ENCODE data around the gene SYT2.

The SYT2 gene

DNA sequence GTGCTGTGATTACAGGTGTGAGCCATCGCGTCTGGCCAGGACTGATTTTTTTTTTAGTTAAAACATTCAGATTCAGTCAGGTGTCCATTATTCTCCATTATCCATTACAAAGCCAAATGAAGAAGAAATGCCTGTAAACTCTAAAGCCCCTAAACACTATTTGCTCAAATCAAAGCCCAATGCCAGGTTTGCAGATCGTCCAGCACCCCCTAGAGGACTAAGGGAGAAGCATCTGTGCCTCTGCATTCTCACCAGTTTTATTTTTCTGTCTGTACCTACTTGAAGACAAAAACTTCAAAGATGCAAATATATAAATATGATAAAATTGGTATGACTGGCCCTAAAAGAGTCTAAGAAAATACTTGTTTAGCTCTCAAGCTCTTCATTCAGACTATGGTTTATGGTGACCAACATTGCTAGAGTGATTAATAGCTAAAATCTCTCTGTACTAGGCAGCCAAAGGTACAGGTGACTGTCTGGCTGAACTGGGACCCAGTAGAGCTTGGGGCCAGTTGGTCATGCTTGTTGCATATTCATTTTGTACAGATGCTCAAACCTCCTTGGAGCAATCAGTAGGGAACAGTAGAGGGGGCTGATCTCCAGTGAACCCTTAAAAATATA is 138.4 kb downstream of the SYT2 start:
- H3K4me3 ChIP-seq (ENCODE audit: low read depth, low read length) = no peak overlapping the region
- TF ChIP-seq CTCF (IDR thresholded peaks at IDR 0.05; ENCODE audit: borderline replicate concordance, insufficient read depth, low read depth, low read length) = peak; percentile 79

GRCh38 chr1:202569393-202570322 is 140.6 kb downstream of the SYT2 start:
- TF ChIP-seq CTCF (IDR thresholded peaks at IDR 0.05; ENCODE audit: borderline replicate concordance, insufficient read depth, low read depth, low read length) = no peak

GRCh38 chr1:202568826-202569225 is 141.4 kb downstream of the SYT2 start:
- TF ChIP-seq CTCF (IDR thresholded peaks at IDR 0.05; ENCODE audit: borderline replicate concordance, insufficient read depth, low read depth, low read length) = no peak
- no peak overlapping the region for H3K4me3 ChIP-seq (ENCODE audit: low read depth, low read length)

More at GRCh38 chr1:202569393-202570322, 140.6 kb downstream of the SYT2 start:
- H3K4me3 ChIP-seq (ENCODE audit: low read depth, low read length) = no peak overlapping the region

DNA sequence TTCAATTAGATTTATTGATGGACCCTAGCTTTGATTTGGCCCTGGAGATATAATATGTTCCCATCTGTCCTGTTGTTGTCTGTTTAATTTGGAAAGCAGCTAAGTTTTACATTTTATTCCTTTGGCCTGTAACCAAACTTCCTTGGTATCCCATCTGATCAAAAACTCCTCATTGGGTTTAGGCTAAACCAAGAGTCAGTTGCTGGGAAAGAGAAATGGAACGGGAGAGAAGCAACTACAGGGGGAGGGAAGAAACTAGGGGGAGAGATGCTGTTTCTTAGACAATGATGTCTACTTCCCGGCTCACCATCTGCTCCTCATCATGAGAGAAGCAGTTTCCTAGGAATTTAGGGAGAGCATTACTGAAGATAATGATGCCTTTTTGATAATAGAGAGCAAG is 141.8 kb downstream of the SYT2 start:
- no peak overlapping the region for H3K4me3 ChIP-seq (ENCODE audit: low read depth, low read length)
- no peak for TF ChIP-seq CTCF (IDR thresholded peaks at IDR 0.05; ENCODE audit: borderline replicate concordance, insufficient read depth, low read depth, low read length)

- TF ChIP-seq CTCF (IDR thresholded peaks at IDR 0.05; ENCODE audit: borderline replicate concordance, insufficient read depth, low read depth, low read length) = no peak
Observed at GRCh38 chr1:202567738-202568137, 142.5 kb downstream of the SYT2 start.

GRCh38 chr1:202565890-202566602 is 144.2 kb downstream of the SYT2 start:
- no peak overlapping the region for H3K4me3 ChIP-seq (ENCODE audit: low read depth, low read length)
- no peak for TF ChIP-seq CTCF (IDR thresholded peaks at IDR 0.05; ENCODE audit: borderline replicate concordance, insufficient read depth, low read depth, low read length)

More at GRCh38 chr1:202567738-202568137, 142.5 kb downstream of the SYT2 start:
- H3K4me3 ChIP-seq (ENCODE audit: low read depth, low read length) = no peak overlapping the region

Data from GM12875 (cell line).